Effector memory CD8-positive, alpha-beta T cell (primary cell): ENCODE data around the gene PLA2G2D.

Experiments
- ATAC-seq: fragments of 150-1000 bp; cut with Tn5 transposase; replicated peaks from 2 replicates; pipeline ENCODE4 v1.10.0; 2021; ENCODE audit warnings: mild to moderate bottlenecking, moderate library complexity
- DNase-seq, 3 experiments: peaks; one replicate each; pipeline ENCODE4 v3.0.0; 2021
- H3K27ac Mint-ChIP-seq, 2 donors: one replicate each; pipeline ENCODE4 v1.8.0; 2022; ENCODE audit warnings: mild to moderate bottlenecking in 2 of 2, mixed read lengths in 2 of 2, moderate library complexity in 2 of 2
- H3K27me3 Mint-ChIP-seq, 2 donors: one replicate each; pipeline ENCODE4 v1.8.0; 2022; ENCODE audit warnings: mixed read lengths in 2 of 2
- H3K36me3 Mint-ChIP-seq: one replicate; pipeline ENCODE4 v1.8.0; 2022; ENCODE audit warnings: mild to moderate bottlenecking, moderate library complexity, mixed read lengths; ENCODE audit not compliant: insufficient read depth
- H3K4me1 Mint-ChIP-seq, 2 donors: one replicate each; pipeline ENCODE4 v1.8.0; 2022; ENCODE audit warnings: low read depth in 2 of 2, mixed read lengths in 2 of 2
- H3K4me3 Mint-ChIP-seq, 2 donors: one replicate each; pipeline ENCODE4 v1.8.0; 2022; ENCODE audit warnings: mild to moderate bottlenecking in 2 of 2, mixed read lengths in 2 of 2, moderate library complexity in 2 of 2
- H3K9me3 Mint-ChIP-seq, 2 donors: one replicate each; pipeline ENCODE4 v1.8.0; 2022; ENCODE audit warnings: mixed read lengths in 2 of 2
- total RNA-seq, 9 experiments: gene quantifications; one replicate each; lab custom pipeline; 2026; lab: John Stamatoyannopoulos, UW

PLA2G2D gene, protein sequence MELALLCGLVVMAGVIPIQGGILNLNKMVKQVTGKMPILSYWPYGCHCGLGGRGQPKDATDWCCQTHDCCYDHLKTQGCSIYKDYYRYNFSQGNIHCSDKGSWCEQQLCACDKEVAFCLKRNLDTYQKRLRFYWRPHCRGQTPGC
- 0 to 0.06 (median 0) reads per million in 9 experiments for total RNA-seq

DNA sequence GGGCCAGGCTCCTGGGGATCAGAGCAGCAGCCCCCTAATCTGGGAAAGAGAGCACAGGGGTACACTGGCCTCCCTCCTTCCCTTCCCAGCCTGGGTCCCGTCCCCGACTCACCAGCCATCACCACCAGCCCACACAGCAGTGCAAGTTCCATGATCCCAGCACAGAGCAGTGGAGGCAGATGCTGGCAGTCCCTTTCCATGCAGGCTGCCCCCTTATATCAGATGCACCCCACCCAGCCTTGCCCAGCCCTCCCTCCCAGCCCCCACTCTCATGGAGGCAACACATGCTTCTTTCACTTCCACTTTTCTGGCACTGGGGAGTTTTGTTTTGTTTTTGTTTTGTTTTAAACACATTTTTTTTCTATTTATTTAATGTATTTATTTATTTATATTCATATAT, at the start of gene PLA2G2D:
PLA2G2D (minus strand) TSS at position 190 of the 400 bp plus-strand sequence; CDS start at position 152, 38 bp downstream.
- ATAC-seq (no peak), DNase-seq (no peak)
- no peaks in the 10 kb centered on the region for H3K9me3 Mint-ChIP-seq
- H3K27me3 Mint-ChIP-seq = peaks cover 41 to 88% of the 10 kb centered on the region in 2 donors
- no peaks in the 10 kb centered on the region for H3K36me3 Mint-ChIP-seq
- H3K4me3 Mint-ChIP-seq = no peak within 1 kb of the TSS
- H3K4me1 Mint-ChIP-seq = no peaks in the 10 kb centered on the region
- no peak within 1 kb of the TSS for H3K27ac Mint-ChIP-seq

DNA sequence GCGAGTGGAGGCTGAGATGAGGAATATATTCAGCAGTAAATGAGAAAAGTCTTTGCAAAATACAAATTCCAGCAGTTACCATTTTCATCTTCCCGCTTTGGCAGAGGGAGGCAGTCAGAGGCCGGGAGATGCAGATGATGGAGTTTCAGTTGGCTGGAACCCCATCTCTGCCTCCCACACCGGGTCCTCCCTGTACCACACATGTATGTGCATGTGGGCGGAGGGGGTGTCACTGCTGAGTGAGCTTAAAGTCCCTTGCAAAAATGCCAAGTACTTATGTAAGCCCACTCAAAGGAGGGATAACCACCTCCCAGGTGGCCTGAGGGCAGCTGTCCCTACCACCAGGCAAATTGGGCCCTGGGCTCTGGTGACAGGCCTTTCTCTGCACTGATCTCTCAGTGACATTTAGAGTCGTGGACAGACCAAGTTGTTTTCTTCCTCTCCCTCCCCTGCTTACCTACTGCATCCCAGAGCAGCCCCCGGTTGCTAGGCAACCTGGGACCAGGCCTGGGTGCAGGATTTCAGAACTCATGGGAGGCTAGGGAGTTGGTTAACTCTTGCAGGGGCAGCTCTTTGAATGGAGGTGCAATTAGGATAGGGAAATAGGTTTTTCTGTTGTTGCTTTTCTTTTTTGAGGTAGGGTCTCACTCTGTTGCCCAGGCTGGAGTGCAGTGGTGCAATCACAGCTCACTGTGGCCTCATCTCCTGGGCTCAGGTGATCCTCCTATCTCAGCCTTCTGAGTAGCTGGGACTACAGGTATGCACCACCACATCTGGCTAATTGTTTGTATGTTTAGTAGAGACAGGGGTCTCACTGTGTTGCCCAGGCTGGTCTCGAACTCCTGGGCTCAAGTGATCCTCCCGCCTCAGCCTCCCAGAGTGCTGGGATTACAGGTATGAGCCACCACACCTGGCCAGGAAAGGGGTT, 49.5 kb upstream of the PLA2G2D start:
- H3K27ac Mint-ChIP-seq = peak overlapping the region in 1 of 2 donors; percentile 69
- H3K9me3 Mint-ChIP-seq = peaks cover 7 to 8% of the 10 kb centered on the region in 2 donors
- H3K27me3 Mint-ChIP-seq = peaks cover 12 to 22% of the 10 kb centered on the region in 2 donors
- DNase-seq (no peak), ATAC-seq (no peak)
- H3K36me3 Mint-ChIP-seq = no peaks in the 10 kb centered on the region
- no peak overlapping the region for H3K4me3 Mint-ChIP-seq
- peaks cover 0 to 10% of the 10 kb centered on the region in 2 donors for H3K4me1 Mint-ChIP-seq

DNA sequence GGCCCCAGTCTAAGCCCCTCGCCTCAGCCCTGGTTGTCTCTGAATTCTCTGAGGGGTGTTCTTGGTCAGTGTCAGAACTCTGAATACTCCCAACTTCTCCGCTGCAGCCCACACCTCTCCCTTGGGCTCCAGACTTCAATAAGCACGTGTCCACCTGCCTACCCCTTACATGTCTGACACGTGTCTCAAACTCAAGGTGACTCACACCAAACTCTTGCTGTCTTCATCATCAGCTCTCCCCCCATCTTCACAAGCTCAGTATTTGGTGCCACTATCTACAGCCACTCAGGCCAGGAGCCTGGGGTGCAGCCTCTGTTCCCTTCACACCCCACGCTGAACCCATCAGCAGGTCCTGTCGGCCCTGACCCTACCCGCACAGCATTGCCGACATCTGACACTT, 47.8 kb upstream of the PLA2G2D start:
- no peak overlapping the region for H3K27ac Mint-ChIP-seq
- no peak for DNase-seq
- H3K36me3 Mint-ChIP-seq = no peaks in the 10 kb centered on the region
- H3K27me3 Mint-ChIP-seq = peaks cover 12 to 28% of the 10 kb centered on the region in 2 donors
- H3K4me3 Mint-ChIP-seq = no peak overlapping the region
- no peak for ATAC-seq
- peaks cover 0 to 5% of the 10 kb centered on the region in 2 donors for H3K4me1 Mint-ChIP-seq
- H3K9me3 Mint-ChIP-seq = peaks cover 7 to 15% of the 10 kb centered on the region in 2 donors

GRCh38 chr1:20166051-20166450, 46.7 kb upstream of the PLA2G2D start:
- peaks cover 7 to 18% of the 10 kb centered on the region in 2 donors for H3K9me3 Mint-ChIP-seq
- ATAC-seq (no peak), DNase-seq (no peak)
- no peak overlapping the region for H3K27ac Mint-ChIP-seq
- no peaks in the 10 kb centered on the region for H3K36me3 Mint-ChIP-seq
- no peak overlapping the region for H3K4me3 Mint-ChIP-seq
- no peaks in the 10 kb centered on the region for H3K4me1 Mint-ChIP-seq
- peaks cover 12 to 28% of the 10 kb centered on the region in 2 donors for H3K27me3 Mint-ChIP-seq

- no peak overlapping the region for H3K27ac Mint-ChIP-seq
These were observed 46.2 kb upstream of the PLA2G2D start for GRCh38 chr1:20165522-20165951.

GRCh38 chr1:20164694-20165202, 45.4 kb upstream of the PLA2G2D start:
- H3K9me3 Mint-ChIP-seq = peaks cover 9 to 18% of the 10 kb centered on the region in 2 donors
- no peak for ATAC-seq

More at GRCh38 chr1:20165522-20165951, 46.2 kb upstream of the PLA2G2D start:
- peaks cover 12 to 28% of the 10 kb centered on the region in 2 donors for H3K27me3 Mint-ChIP-seq
- no peak overlapping the region for H3K4me3 Mint-ChIP-seq
- H3K9me3 Mint-ChIP-seq = peaks cover 7 to 18% of the 10 kb centered on the region in 2 donors
- no peak for ATAC-seq
- no peaks in the 10 kb centered on the region for H3K36me3 Mint-ChIP-seq
- H3K4me1 Mint-ChIP-seq = no peaks in the 10 kb centered on the region
- no peak for DNase-seq

GRCh38 chr1:20160034-20160433, 40.7 kb upstream of the PLA2G2D start:
- Mint-ChIP-seq H3K4me1 (peaks cover 0 to 2% of the 10 kb centered on the region in 2 donors), H3K27me3 (peaks cover 7 to 11% of the 10 kb centered on the region in 2 donors), H3K9me3 (peaks cover 4 to 14% of the 10 kb centered on the region in 2 donors), H3K27ac (no peak overlapping the region), H3K36me3 (no peaks in the 10 kb centered on the region), H3K4me3 (no peak overlapping the region)
- DNase-seq (no peak), ATAC-seq (no peak)

More at GRCh38 chr1:20164694-20165202, 45.4 kb upstream of the PLA2G2D start:
- Mint-ChIP-seq H3K4me3 (no peak overlapping the region), H3K4me1 (no peaks in the 10 kb centered on the region), H3K27ac (no peak overlapping the region), H3K27me3 (peaks cover 12 to 28% of the 10 kb centered on the region in 2 donors), H3K36me3 (no peaks in the 10 kb centered on the region)
- no peak for DNase-seq

- H3K9me3 Mint-ChIP-seq = peaks cover 2 to 10% of the 10 kb centered on the region in 2 donors
- no peaks in the 10 kb centered on the region for H3K36me3 Mint-ChIP-seq
- H3K4me3 Mint-ChIP-seq = no peak overlapping the region
- H3K4me1 Mint-ChIP-seq = peaks cover 8 to 9% of the 10 kb centered on the region in 2 donors
- H3K27ac Mint-ChIP-seq = no peak overlapping the region
- no peak for ATAC-seq
- DNase-seq = no peak
- peaks cover 0 to 4% of the 10 kb centered on the region in 2 donors for H3K27me3 Mint-ChIP-seq
These were observed 39.2 kb upstream of the PLA2G2D start for GRCh38 chr1:20158358-20159070.

GRCh38 chr1:20154301-20154831, 35.0 kb upstream of the PLA2G2D start:
- H3K27me3 Mint-ChIP-seq = no peaks in the 10 kb centered on the region
- peaks cover 12 to 19% of the 10 kb centered on the region in 2 donors for H3K4me1 Mint-ChIP-seq
- H3K36me3 Mint-ChIP-seq = no peaks in the 10 kb centered on the region
- H3K4me3 Mint-ChIP-seq = peak overlapping the region; percentile 49 to 55
- ATAC-seq (no peak), DNase-seq (no peak)
- peak overlapping the region in 1 of 2 donors; percentile 40 for H3K27ac Mint-ChIP-seq
- no peaks in the 10 kb centered on the region for H3K9me3 Mint-ChIP-seq

GRCh38 chr1:20153000-20153418, 33.7 kb upstream of the PLA2G2D start:
- Mint-ChIP-seq H3K9me3 (no peaks in the 10 kb centered on the region), H3K36me3 (no peaks in the 10 kb centered on the region), H3K4me3 (no peak overlapping the region), H3K27ac (peak overlapping the region; percentile 54 to 83), H3K27me3 (no peaks in the 10 kb centered on the region), H3K4me1 (peaks cover 12 to 19% of the 10 kb centered on the region in 2 donors)
- DNase-seq (no peak), ATAC-seq (no peak)

DNA sequence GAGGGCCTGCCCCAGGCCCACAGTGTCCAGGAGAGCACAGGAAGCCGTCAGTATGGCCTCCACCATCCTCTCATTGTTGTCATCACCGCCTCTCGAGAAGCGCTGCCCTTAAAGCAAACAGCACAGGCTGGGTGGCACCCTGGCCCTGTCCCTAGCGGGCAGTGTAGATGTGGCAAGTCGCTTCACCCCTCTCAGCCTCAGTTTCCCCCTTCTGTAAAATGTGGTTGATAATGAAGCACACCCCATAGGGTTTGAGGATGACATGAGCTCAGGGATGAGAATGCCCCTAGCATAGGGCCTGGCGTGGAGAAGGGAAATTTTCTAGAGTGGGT, 33.2 kb upstream of the PLA2G2D start:
- H3K9me3 Mint-ChIP-seq = no peaks in the 10 kb centered on the region
- peaks cover 12 to 19% of the 10 kb centered on the region in 2 donors for H3K4me1 Mint-ChIP-seq
- H3K4me3 Mint-ChIP-seq = peak overlapping the region; percentile 82 to 88
- no peaks in the 10 kb centered on the region for H3K27me3 Mint-ChIP-seq
- no peaks in the 10 kb centered on the region for H3K36me3 Mint-ChIP-seq
- no peak for ATAC-seq
- no peak for DNase-seq
- peak overlapping the region; percentile 54 to 83 for H3K27ac Mint-ChIP-seq

DNA sequence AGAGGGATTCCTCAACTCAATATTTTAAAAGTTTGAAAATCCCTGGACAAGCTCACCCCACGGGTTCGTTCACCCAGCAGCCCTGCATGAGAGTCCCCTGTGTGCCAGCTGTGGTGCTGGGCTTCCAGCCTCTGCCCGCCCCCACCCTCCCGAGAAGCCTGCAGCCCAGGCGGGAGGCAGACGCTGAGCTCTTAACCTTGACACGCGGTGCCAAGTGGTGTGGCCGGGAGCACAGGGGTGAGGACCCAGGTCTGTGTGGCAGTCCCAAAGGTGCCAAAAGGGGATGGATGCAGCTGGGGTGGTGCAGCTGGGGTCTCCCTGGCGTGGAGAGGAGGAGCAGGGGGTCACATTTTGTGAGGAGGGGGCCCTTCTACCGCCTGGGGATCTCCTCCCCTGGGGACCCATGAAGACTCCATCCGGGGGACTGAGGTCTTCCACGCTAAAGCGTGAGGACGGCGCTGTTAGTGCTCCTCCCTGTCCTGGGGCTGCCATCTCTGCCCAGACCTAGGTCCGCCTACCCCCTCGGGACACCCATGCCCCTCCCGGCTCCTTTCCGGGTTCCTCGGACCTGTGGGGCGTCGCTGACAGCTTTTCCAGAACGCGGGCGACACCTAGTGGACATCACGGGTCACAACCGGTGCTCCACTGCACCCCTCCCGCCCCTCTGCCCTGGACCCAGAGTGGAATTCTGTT, 32.7 kb upstream of the PLA2G2D start:
- Mint-ChIP-seq H3K4me1 (peaks cover 12 to 19% of the 10 kb centered on the region in 2 donors), H3K4me3 (peak overlapping the region; percentile 82 to 88), H3K27me3 (no peaks in the 10 kb centered on the region), H3K27ac (peak overlapping the region; percentile 54 to 83), H3K36me3 (no peaks in the 10 kb centered on the region), H3K9me3 (no peaks in the 10 kb centered on the region)
- peak; percentile 73 for DNase-seq
- ATAC-seq = peak; percentile 94
